NCI-H2227 (cell line): Measurements from ENCODE around the gene SHANK2.

Experiments
- DNase-seq: peaks from one replicate; lab custom pipeline; 2025; ENCODE audit not compliant: unreplicated experiment; lab: John Stamatoyannopoulos, UW

SHANK2 gene

DNA sequence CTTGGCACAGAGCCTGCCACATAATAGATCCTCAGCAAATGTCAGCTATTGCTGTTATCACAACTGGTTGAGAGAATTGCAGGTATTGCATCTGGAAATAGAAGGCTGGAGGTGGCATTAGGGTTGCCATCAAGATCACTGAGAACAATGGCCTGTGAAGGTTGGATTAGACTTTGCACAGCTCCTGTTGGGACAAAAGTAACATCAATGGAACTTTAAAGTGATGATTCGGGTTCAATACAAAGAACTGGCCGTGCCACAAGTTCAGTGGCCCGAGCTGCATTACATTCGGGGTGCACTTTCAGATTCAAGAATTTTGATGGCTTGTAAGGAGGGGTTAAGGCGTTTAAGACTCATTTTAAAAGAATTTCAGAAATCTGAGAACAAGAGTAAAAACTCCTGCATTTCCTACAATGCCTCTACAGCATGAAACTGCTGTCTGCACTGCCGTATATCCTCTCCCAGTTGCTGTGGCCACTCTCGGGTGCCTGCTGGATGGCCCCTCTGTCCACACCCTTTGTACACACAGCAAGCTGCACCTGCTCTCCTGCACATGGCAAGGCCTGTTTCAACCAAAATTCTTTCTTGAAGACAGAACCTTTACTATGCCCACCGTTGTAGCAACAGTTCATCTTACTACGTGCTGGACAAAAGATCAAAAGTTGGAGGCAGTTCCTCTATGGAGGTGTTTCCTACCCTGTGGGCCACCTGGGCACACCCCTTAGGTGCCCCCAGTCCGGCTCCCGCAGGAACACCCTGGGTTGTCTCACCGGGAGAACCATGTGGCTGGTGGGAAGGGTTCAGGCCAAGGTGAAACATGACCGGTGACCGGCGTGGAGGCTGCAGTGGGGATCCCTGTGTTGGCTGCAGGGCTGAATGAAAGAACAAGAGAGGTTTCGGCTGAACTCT is 17.5 kb upstream of the SHANK2 start:
- no peak for DNase-seq

DNA sequence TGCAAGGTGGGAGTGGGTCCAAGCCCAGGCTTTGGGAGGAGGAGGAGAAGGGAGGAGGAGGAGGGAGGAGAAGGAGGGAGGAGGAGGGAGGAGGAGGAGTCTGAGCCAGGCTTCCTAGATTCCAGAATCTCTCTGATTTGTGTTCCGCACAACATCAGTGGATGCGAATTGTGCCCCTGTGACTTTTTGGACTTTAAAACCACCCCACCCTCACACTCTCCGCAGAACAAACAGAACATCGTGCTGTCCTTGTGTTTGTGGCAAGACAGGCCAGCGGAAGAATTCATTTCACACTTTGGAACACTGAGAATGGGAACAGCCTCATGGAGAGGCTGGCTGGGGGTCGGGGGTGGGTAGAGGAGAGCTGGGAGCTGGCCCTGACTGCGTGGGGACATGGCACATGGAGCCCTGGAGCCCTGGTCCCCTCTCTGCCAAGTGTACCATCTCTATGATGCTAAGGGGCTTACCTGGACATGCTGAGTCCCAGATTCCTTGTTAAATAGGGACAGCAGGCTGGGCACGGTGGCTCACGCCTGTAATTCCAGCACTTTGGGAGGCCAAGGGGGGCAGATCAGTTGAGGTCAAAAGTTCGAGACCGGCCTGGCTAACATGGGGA is 16.4 kb upstream of the SHANK2 start:
- no peak for DNase-seq

DNA sequence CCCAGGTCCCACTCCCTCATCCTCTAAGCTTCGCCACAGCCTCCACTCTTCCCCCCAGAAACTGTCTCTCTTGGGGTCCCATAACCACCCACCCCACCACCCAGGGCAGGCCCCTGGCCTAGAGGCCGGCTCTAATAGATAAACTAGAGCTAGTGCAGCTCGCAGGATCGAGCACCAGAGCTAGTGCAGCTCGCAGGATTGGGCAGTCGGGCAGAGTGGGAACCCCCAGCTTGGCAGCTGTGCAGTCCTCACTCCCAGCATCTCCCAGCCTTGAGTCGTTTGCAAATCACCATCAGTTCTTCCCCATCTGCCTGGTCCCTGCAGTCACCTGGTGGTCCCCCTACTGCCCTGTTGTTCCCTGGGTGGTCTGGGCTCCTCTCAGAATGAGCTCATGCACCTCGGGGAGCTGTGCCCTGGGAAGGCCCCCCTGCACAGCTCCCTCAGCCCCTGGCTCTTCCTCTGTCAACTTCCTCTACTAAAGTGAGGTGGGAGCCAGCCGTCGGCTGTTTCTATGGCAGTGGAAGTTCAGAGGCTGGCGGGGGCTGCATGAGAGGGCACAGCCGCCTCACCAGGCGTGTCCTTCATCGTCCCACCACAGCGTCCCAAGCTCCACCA is 15.5 kb upstream of the SHANK2 start:
- DNase-seq: no peak

DNA sequence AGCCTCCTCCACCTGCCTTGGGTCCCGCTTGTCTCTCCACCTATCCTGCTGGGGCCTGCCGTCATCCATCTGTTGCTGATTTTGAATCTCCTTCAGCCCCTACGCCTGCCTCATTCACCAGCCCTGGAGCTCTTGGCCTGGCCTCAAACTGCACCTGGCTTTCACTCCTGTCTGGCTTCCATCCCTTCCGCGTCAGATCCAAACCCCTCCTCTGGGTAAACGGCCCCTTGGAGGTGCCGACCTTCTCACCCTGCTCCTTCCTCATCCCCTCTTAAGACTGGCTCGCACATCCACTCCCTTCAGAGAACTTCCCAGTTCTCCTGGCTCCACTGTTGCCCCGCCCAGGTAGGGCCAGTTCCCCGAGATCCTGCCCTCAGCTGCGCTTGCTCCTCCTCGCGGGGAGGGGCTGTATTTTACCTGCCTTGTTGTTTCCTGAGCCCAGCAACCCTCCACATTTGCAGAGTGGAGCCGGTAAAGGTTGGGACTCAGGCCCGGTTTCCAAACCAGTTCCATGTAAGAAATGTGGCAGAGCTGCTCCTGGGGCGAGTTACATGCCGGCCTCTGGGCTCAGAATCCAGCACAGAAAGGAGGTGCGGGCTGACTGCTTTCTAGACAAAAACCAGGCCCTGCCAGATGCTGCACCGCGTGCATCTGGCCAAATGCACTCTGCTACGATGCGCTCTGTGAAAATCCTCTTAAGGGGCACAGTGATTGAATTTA is 13.9 kb upstream of the SHANK2 start:
- no peak for DNase-seq

DNA sequence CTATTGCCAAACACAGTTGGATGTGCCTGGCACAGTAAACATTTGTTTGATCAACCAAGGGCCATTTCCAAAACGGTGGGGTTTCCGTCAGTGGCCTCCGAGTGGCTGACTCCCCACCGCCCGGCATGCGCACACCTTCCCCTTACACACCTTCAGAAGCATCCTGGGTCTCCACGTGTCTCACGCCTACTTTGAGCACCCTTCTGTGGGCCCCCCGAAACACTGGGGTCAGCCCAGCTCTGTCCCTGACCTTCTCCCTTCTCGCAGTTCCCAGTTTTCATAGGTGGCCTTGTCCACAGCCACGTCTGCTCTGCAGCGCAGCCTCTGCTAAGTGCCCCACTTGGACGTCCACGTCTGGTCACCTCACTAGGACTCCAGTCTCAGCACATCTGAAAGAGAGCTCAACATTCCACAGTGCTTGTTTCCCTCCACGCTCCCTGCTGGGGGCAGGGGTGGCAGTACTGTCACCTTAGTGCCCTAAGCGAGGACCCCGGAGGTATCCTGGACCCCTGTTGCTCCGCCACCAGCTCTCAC is 13.2 kb upstream of the SHANK2 start:
- DNase-seq: no peak

DNA sequence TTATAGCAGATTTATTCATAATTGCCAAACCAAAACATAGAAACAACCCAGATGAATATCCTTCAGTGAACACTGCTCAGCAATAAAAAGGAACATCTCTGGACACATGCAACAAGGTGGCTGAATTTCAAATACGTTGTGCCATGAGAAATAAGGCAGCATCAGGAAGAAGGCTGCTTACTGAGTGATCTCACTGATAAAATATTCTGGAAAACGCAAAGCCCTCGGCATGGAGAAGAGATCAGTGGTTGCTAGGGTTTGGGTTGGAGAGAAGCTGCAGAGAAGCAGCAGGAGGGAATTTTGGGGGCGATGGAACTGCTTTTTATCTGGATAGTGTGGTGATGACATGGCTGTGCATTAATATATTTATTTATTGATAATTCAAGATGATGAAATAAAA is 11.0 kb upstream of the SHANK2 start:
- DNase-seq: no peak

DNA sequence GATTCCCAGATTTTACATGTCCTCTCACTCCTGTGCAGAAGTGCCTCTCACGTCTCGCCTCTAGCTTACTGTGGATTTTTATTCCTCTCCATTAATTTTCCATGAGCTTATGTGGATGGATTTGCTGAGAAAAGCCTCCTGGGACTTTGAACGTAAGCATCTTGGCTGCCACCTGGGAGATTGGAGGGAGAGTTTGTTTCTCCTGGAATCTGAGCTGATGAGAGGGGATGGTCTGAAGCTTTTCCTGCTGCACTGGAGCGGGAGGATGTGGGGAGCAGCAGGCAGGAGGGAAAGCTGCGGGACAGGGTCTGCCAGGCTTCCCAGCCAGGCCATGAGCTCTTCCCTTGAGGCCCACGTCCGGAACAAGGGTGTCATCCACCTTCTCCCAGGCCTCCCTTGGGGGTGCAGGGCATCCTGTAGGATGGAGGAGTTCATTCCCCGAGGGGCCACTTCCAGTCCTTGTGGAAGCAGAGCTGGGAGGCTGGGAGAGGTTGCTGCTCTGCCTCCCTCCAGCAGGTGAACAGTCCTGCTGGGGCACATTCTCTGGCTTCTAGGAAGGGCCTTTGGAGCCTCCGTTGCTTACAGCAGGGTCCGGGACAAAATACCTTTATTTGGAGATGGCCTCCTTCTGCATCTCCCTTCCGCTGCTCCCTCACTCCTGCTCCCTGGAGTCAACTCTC is 3.6 kb upstream of the SHANK2 start:
- no peak for DNase-seq

DNA sequence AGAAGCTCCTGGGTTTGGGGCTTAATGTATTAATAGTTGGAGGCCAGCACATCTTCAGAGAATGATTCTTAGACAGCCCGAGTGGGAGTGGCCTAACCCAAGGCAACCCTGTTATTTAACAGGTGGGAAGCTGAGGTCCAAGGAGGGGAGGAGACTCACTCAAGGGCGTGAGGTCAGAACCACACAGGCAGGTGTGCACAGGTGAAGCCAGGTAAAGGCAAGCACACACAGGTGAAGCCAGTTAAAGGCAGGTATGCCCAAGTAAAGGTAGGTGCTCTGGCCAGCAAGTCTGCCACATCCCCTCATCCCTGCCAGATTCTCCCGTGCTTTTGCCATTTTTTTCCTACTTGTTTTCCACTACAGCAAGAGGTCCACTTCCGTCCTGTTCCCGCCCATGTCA is 2.9 kb upstream of the SHANK2 start:
- DNase-seq: no peak

DNA sequence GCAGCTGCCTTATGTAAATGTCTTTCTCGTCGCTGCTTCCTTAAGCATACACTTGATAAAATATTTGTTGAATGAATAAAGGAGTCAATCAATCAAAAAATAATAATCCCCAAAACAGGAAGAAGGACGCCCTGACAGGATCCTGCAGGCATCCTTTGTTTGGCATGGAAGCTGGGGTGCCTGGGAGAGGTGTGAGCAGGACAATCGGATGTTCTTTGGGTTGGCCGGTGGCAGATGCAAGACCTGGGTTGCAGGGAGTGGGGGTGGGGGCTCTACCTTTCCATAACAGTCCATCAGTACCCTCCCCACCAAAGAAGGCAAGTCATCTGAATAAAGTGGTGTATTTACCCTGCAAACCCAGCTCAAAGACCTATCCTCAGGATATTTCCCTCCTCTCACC is 1.4 kb upstream of the SHANK2 start:
- DNase-seq: no peak

DNA sequence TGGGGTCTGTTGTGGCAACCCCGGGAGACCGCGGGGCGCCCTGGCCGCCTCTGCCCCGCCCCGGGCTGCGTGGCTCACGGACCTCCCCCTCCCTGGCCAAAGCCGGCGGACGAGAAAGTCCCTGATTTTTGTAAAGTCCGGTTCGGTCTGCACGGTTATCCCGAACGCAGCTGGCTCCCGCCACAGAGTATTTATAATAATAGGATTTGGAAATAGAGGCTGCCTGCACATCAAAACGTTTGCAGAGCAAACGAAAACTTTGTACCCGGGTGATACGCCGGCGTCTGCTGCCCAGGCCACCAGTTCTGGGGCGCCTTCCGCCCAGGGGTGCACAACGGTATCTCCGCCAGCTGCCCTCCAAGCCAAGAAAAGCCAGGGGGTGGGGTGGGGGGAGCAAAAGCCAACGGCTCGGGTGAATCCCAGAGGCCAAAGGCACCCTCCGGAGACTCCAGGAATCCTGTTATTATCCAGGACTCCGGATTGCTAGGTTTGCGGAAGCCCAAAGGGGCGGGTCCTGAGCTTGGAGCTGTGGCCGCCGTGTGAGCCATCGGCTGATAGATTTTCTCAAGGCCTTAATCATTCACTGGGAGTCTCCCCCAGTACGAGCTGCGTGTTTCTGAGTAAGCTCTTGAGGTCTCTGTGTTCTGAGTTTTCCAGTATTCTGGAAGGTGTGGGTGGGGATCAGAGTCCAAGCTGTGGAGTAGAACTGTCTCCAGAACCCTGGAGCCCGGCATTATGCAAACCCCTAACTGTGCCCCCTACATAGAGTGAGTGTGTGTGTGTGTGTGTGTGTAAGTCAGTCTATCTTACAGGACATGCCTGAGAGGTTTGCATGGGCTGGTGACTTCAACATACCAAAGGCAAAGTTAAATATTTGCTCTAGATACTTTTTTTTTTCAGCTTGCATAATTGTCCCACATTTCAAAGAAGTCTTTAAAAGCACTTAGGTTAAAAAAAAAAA is 673 bp upstream of the SHANK2 start:
- peak; percentile 55 for DNase-seq

DNA sequence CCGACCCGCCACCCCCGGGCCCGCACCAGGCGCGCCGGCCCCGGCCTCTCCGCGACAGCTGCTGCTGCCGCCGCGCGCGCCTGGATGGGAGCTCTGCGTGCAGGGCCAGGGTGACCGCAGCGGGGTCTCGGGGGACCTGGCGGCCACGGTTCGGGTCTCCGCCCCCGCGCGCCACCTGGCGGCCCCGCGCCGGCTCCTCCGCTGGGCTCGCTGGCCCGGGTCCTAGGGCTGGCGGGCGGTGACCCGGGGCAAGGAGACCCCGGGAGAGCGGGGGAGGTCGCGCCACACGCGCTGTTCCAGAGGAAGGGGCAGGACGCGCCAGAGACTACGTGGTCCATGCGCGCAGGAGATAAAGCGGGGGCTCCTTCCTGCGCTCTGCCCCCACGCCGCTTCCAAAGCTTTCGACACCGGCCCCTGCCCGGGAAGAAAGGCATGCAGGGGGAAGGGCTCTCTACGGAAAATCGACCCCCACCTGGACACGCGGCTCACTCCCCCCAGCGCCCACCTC is 562 bp downstream of the SHANK2 start:
- DNase-seq: peak; percentile 33

DNA sequence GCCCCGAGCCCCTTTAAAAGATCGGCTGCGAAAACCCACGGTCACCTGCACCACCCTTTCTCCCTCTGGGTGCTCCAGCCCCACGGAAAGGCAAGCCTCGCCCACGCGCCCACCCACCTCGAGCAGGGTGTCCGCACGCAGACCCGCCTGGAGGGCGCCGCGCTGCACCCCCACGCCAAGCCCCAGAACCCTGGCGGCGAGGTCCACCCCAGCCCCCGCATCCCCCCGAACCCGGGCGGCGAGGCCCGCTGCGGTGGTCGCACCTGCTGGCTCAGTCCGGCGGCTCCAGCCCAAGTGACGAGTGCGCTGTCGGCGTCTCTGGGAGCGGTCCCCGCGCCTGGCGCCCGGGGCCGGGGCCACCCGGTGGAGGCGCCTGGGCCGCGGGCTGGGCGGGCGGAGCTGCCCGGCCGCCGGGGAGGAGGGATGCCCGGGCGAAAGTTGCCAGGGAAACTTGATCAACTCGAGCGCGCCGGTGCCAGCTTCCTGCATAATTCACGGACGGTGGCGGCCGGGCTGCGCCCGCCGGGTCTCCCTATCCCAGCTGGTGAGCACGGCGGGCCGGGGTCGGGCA is 1.1 kb downstream of the SHANK2 start:
- peak; percentile 33 for DNase-seq

DNA sequence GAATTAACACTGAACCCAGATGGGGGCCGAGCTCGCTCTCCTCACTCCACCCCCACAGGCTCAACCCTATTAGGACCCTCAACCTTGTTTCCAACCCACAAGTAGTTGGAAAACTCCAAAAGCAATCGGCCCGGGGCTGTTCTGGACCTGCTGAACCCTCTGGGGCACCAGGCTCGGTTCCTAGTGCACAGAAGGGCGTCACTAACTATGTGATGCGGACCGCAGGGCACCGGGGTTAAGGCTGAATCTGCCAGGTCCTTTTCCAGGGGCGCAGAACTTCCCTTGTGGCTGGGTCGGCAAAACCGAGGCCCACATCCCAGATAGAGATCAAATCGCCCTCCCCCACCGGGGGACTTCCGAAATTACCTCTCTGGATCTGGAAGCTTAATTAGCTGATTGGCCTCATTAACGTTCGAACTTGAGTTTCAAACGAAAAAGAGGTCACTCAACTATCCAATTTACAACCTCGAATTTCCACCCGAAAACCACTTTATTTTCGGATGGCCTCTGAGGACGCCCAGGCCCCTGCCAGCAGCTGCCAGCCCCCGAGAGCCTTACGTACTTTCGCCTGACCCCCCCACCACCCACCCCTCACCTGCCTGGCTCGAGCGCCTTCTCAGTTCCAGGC is 1.7 kb downstream of the SHANK2 start:
- no peak for DNase-seq

DNA sequence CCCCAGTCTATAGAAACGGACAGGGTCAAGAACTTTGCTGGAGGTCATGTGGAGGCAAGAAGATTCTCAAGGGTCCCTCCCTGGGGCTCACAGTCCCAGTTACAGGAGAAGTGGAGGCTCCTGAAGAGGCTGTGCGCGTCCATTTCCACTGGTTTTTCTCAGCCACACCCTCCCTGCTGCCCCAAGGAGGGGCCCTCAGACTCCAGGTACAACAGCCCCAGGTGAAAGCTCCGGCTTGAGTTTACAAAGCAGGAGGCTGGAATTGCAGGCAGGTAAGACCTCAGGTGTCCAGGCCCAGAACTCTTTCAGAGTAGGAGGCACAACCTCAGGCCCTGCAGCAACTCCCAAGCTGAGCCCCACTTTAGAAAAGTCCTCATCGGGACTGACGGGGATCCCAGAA is 3.1 kb downstream of the SHANK2 start:
- DNase-seq: no peak

DNA sequence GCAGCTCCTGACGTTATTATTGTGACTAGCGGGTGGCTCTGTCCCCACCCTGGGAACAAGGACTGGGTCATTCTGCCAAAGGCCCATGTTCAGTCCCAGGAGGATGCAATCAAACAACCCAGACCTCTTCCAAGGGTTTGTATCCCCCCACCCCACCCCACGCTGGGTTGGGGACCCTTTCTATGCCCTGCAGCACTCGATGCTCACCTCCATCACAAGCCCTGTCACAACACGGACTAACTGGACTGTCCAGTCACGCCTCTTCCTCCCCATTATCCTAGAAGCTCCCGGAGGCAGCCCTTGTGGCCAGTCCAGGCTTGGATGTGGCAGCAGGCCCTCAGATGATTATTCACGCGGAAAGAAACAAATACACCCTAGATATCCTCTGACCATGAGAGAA is 3.7 kb downstream of the SHANK2 start:
- DNase-seq: no peak

DNA sequence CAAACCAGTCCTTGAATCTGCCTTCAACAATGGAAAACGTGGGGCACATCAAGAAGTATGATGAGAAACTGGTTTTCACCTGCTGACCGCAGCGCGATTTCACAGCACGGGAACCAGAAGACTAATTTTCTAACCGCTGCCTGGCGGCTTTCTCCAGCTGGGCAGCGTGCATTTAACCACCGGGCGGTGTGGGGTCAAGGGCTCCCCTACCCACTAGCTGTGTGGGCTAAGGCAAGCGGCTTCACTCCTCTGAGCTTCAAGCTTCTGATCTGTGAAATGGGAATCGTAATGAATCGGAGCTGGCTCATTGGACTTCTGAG is 4.2 kb downstream of the SHANK2 start:
- no peak for DNase-seq

DNA sequence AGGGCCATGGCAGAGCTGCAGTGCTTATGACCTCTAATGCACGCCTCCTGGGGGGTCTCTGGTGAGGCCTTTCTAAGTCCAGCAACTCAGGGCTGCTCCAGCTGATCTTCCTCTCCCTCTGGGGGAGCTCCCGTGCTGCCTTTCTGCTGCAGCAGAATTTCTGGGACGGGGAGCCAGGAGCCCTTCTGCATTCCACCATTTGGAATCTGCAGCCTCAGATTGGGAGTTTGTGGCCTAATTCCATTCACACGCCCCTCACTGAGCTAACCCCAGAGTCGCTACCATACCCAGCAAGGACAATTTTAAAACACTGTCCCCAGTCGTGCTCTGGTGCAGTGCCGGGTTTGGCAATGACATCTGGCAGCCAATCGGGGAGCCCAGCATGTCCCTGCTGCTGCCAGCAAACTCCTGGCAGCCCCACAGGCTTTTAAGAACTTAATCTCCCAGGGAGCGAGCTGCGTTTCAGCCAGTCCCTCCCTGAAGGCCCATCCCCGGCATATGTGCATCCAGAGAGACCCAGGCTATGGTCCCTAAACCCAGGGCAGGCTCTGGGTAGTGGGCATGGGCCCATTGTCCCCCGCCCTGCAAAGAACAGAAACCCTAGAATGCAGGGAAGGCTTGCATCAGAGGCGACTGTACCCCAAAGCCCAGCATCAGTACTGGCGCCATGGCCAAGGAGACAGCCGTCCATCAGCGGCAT is 4.7 kb downstream of the SHANK2 start:
- no peak for DNase-seq

DNA sequence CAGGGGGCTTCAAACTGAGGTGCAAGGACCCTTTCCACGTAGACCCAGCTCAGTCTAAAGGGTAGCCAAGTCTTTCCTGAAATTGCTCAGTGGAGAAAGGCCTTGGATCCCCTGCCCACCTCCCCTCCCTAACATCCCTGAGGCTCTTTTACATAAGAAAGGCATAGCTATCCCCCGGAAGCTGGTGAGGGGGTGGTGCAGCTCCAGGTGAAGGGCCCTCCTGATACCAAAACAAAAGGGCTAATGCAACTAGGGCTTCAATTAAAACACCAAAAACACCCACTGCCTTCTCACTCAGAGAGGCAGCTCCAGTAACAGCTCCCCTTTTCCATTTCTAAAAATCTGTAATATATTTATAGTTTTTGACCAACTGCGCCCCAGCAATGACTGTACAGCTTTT is 5.8 kb downstream of the SHANK2 start:
- DNase-seq: no peak
